Activated CD4-positive, alpha-beta T cell treated with anti-CD3 and anti-CD28 coated beads for 1 hour (primary cell): ENCODE results near the gene MRM2.
"Not testable (repeated sequence)": the region's sequence is repeated elsewhere in the genome, so short reads cannot be mapped to it uniquely, and the experiment has no call there.

Experiments
- DNase-seq: peaks from one replicate; pipeline ENCODE4 v3.0.0-alpha.2; 2020

The MRM2 gene

DNA sequence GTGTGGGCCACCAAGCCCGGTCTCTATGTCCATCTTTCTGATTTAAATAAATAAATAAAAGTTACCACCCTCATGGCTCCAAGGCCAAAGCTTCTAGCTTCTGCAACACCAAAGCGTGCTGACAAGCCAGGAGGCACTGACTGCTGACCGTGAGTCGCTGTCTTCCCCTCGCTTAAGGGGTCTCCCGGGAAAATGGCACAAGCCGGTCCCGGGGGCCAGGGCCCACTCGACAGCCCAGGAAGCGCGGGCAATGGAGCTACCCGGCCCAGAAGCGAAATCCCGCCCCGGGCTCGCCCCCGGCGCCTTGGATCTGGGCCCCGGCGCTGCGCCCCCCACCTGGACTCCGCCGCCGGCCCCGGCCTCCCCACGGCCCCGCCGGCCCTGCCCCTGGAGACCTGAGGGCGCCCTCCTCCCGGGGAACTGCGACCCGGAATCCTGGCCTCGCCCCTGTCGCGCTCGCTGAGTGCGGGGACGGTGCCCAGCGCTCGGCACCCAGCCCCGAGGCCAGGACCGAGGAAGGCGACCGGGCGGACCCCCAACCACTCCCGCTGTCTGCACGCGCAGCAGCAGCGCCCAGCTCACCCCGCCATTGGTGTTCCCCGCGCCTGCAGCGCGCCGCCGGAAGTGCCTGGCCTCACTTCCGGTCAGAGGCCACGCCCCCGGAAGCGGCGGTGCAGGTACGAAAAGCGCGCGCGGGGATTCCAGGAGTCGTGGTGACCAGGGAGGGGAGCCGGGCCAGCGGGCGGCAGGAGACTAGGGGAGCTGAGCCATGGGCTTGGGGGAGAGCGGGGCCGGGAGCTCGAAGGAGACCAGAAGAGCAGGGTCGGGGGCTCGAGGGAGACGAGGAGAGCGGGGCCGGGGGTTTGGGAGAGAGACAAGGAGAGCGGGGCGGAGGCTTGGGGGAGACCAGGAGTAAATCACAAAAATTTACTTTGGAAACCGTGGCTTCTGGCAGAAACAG, at the start of gene MRM2, which contains the start of gene NUDT1:
MRM2 (minus strand) TSS at position 626 of the 961 bp plus-strand sequence; CDS start at position 590, 36 bp downstream.
NUDT1 (plus strand) TSS at position 647 of the 961 bp plus-strand sequence. CDS start 2,349 bp downstream, outside the sequence.
- DNase-seq: peak; percentile 45

DNA sequence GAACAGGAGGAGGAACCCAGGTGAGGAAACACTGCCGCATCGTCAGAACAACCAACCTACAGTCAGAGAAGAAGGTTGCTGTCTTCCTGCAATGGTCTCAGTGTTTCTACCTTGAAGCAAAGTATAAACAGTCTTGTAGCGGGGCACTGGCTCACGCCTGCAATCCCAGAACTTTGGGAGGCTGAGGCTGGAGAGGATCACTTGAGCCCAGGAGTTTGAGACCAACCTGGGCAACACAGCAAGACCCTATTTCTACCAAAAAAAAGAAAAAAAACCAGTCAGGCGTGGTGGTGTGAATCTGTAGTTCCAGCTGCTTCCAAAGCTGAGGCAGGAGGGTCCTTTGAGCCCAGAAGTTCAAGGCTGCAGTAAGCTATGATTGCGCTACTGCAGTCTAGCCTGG, 48.9 kb upstream of the MRM2 start:
- no peak for DNase-seq

DNA sequence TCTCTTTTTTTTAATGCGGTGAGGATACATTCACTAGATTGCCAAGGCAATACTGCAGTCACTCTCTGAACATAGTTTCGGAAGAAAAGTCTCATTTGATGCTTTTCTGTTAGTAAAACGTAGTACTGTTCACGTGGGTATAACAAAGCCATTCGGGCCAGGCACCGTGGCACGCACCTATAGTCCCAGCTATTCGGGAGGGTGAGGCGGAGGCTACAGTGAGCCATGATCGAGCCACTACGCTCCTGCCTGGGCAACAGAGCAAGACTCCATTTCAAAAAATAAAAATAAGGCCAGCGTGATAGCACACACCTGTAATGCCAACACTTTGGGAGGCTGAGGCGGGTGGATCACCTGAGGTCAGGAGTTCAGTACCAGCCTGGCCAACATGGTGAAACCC, 47.6 kb upstream of the MRM2 start:
- no peak for DNase-seq

DNA sequence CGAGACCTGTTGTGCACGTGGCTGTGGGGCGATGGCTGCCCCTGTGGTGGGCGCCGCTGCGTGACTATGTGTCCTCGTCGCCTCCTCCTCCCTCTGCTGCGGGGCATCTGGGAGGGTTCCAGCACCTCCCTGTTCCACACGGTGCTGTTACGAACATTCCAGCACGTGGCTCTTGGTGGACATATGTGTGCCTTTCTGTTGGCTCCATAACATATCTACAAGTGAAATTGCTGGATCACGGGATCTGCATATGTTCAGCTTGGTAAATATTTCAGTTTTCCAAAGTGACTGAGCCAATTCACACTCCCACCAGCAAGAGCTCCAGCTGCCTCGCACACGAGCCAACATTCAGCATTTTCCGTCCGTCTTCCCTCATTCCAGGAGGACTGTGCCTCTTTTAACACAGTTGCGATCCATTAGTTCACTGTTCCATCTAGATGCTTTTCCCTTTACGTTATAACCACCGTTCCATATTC, 47.1 kb upstream of the MRM2 start:
- no peak for DNase-seq

DNA sequence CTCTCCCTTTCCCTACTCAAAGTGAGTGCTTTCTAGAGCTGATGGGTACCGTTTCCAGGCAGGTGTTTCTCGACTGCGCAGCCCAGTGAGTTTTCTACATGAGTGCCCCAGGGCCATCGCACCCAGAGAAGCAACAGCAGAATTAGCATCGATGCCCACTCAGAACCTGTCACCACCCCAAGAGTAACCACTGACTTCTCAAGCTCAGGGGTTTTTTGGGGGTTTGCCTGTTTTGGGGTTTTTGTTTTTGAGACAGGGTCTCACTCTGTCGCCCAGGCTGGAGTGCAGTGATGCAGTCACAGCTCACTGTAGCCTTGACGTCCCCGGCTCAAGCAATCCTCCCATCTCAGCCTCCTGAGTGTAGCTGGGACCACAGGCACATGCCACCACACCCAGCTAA, 46.5 kb upstream of the MRM2 start:
- no peak for DNase-seq

DNA sequence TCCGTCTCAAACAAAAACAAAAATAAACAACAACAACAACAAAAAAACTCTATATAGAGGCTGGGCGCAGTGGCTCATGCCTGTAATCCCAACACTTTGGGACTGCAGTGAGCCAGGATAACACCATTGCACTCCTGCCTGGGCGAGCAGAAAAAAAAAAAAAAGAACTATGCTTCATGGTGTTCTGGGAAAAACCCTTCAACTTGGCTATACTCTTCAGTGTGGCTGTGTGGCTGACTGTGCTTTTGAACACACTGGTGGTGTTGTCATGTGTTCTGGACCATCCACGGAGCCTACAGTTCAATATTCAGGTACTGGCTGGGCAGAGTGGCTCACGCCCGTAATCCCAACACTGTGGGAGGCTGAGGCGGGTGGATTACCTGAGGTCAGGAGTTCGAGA, 45.7 kb upstream of the MRM2 start:
- no peak for DNase-seq

DNA sequence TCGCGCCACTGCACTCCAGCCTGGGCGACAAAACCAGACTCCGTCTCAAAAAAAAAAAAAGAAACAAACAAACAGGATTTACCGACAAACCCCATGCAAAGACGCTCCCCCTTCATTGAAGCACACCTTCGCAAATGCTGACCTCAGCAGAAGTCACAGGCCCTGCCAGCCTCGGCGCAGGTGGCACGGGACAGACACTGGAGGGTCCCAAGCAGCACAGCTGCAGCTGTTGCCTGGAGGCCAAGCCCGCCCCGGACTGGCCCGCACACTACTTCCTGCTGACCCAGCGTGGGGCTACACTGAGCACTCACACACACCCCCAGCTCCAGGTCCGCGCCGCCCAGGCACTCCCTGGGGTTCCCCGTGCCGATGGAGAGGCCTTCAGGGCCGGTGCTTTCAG, 41.1 kb upstream of the MRM2 start:
- DNase-seq: no peak

DNA sequence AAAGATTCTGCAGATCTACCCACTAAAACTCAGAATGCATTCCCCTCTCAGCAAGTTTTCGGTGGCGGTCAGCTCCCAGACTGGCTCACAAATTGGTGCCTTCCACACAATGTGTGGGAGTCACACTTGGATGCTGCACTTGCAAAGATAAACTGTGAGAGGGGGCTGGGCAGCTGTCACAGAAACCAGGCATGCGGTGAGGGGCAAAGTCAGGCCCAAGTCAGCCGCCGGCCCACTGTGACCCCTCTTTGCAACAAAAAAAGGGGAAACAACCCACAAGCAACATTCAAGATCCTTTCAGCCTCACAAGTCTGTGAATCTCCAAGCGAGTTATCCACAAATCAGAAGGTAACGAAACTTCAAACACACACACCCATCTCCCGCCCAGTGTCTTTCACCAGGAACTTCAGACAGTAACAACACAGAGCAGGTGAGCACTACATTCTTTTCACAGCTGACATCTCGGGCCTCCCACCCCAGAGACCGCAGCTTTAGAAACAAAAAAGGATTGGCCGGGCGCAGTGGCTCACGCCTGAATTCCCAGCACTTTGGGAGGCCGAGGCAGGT, 40.3 kb upstream of the MRM2 start:
- no peak for DNase-seq

DNA sequence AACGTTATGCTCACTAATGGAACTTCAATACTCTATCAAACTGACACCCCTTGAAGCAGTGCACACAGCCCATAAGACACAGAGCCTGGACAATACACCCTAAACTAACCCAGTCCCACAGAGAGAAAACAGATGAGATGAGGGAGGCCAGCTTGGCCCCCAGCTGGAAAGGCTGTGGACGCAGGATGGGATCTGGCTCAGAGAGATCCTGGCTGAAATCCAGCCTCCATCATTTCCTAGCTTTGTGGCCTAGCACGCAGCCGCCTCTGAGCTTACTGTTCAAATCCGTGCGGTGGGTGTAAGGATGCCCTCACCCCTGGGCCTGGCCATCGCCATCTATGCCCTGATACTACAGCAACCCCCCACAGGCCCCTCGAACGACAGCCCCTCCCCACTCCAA, 39.5 kb upstream of the MRM2 start:
- DNase-seq: no peak

DNA sequence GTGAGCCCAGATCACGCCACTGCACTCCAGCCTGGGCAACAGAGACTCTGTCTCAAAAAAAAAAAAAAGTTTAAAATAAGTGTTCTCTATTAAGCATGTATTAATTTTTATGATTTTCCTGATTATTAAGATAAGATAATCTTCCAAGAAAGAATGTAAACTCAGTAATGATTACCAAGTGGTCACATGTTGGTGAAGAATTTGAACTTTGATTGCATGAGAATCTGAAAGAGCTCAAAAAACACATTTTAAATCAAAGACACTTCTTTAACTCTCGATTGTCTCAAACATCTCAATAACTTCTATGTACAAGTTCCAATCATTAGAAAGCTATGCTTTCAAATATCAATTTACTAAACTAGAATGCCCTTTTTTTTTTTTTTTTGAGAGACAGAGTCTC, 38.4 kb upstream of the MRM2 start:
- no peak for DNase-seq

DNA sequence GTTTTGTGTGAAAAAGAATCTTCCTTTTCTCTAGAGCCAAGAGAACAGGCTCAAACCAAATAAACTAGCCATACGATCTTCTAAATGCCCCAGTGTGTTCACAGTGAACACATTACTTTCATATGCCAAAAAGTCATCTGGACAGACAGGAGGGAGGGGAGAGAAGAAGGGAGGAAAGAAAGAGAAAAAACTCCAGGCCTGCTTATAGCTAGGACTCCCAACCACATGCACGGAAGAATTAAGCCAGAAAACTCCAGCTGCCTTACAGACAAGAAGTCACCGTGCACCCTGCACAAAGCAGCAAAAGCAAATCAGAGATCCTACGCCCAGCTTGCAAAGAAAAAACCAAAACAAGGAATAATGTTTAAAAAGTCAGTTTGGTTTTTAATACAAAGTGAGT, 37.9 kb upstream of the MRM2 start:
- DNase-seq: no peak

DNA sequence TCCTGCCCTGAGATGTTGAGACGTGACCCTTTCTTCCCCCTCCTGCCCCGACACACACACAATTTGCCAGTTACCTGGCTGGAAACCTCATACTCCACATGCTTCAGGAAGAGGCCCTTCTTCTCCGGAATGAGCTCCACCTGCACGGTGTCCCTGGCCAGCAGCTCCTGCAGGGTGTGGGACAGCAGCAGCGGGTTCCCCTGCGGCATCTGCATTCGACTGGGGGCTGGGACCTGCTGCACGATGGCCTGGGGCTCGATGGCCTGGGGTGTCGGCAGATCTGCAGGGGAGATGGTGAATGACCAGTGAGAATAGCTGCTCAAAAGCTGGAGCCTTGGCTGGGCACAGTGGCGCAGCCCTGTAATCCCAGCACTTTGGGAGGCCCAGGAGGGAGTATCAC, 36.0 kb upstream of the MRM2 start:
- no peak for DNase-seq

DNA sequence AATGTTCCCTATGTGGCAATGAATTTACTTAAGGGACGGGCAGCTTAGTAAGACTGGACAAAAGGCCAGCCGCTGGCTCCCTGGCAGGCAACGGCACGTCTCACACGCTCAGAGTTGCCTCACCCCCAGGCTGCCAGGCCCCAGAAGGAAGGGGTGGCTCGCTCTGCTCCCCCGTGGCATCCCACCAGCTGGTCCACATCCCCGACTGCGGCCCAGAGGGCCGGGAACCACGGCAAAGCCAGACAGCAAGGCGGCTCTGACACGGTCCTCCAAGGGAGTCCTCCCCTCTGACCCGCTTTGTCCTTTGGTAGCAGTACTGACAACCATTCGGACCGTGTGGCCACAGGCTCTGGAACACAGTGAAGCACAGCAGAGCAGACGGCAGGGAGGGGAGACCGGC, 34.1 kb upstream of the MRM2 start:
- no peak for DNase-seq

DNA sequence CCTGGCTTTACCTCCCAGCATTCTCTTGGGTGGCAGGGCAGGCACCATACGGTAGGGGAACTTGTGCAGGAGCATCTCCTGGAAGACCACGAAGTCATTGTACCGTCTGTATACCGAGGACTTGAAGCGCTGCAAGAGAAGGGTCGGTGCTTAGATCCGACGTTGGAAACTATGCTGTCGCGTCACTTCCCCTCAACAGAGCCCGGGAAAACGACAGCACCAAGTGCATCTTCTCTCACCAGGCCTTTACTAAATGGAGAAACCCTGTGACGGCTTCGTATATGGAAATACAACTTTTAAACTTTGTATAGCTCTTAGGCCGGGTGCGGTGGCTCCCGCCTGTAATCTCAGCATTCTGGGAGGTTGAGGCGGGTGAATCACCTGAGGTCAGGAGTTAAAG, 33.1 kb upstream of the MRM2 start:
- DNase-seq: no peak

DNA sequence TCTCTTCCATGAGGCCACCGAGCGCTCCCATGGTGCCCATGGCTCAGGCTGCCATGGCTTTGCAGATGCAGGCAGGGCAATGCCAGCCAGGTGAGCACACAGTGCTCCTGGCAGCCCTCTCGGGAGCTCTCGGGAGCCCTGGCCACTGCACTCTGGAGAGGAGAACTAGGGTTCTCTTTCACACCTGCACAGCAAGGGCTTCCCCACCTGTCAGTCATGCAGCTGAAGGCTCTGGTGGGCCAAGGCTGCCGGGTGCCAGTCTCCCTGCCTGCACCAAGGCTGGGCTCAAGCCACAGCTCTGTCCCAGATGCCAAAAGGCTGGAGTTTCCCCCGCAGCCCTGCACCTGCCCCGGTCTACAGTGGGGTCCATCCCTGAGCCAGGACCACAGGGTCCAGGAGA, 32.7 kb upstream of the MRM2 start:
- DNase-seq: no peak

DNA sequence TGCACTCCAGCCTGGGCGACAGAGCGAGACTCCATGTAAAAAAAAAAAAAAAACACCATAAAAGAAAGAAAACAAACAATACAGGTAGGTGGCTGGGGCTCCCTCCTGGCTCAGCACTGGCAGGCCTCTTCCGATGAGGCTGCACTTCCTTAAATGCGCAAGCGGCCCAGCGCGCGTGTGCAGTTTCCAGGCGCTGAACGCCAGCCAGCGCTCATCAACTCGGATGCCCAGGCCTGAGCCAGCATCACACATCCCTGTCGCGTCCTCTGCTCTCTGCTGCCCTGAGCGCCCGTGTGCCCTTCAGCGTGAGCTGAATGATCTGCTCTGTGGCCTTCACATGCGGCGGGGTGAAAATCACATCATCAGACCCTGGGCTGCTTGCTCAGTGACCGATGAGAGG, 31.9 kb upstream of the MRM2 start:
- DNase-seq: no peak

DNA sequence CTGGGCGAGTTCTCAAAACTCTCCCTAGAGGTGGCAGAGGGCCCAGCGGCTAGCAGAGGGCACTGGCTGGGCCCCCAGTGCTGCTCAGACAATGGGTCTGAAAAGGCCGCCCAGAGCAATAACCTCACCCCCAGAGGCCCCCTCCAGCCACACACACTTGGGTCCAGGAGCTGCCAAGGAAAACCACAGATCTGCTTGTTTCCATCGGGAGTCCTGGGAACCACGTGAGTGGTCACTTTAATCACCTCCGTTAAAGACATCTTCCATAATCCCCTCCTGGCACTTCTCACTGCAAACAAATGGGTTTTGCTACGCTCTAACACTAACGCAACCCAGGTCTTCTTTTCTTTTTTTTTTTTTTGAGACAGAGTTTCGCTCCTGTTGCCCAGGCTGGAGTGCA, 30.0 kb upstream of the MRM2 start:
- no peak for DNase-seq

DNA sequence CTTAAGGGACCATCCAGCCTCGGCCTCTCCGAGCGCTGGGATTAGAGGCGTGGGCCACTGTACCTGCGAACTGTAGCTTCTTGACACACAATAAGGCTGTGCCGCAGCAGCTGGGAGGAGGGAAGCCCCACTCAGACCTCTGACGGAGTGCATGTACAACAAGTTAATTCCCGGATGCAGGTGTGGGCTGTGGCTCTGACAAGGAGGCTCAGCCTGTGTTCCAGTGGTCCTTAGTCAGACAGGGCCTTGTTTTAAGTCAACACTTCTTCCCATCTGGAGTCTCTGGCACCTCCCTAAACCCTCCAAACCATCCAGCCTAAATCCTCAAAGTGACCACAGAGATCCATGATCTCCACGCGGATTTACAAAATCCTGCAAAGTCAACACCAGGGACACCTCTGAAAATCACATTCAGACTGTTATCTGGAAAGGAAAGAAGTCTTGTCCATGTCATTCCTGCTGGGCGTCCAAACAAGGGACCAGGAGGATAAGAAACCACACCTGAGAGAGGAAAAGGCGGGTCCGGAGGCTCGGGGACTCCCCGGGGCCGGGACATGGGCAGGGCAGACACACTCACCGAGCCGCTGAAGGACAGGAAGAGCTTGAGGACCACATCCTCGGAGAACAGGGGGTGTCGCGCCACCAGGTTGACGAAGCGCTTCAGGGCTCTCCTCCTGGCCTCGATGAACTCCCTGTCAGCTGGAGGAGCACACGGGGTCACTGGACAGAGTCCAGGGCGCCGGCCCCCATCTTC, 29.4 kb upstream of the MRM2 start:
- no peak for DNase-seq

DNA sequence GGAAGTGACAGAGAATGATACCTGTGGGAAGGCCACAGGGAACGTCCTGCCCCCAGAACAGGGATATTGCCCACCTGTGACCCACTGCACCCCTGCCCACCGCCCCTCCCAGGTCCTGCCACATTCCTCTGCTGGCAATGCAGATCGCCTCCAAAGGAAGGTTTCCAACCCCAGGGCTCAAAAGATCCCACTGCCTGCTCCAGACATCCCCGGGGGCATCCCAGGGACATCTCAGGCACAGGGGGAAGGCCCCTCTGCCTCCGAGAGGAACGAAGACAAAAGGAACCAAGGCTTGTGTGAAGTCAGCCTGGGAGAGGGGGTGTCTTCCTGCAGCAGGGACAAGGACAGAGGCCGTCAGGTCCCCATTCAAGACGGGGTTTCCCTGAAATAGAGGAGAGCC, 28.5 kb upstream of the MRM2 start:
- no peak for DNase-seq

DNA sequence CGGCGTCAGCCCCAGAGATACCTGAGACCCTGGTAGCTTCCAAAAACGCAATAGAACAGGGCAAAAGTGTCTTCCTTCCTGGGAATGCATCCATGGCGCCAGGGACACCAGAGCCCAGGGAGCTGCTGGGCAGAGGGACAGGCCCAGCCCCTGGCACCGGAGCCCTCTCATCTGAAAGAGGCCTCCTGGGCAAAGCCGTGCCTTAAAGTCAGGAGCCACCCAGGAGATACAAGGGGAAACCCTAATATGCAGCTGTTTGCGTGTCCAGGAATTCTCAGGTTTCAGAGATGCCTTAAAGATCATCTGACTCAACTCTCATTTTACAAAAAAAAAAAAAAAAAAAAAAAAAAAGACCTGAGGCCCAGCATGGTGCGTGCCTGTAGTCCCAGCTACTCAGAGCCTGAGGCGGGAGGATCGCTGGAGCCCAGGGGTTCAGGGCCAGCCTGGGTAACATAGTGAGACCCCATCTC, 28.0 kb upstream of the MRM2 start:
- no peak for DNase-seq

DNA sequence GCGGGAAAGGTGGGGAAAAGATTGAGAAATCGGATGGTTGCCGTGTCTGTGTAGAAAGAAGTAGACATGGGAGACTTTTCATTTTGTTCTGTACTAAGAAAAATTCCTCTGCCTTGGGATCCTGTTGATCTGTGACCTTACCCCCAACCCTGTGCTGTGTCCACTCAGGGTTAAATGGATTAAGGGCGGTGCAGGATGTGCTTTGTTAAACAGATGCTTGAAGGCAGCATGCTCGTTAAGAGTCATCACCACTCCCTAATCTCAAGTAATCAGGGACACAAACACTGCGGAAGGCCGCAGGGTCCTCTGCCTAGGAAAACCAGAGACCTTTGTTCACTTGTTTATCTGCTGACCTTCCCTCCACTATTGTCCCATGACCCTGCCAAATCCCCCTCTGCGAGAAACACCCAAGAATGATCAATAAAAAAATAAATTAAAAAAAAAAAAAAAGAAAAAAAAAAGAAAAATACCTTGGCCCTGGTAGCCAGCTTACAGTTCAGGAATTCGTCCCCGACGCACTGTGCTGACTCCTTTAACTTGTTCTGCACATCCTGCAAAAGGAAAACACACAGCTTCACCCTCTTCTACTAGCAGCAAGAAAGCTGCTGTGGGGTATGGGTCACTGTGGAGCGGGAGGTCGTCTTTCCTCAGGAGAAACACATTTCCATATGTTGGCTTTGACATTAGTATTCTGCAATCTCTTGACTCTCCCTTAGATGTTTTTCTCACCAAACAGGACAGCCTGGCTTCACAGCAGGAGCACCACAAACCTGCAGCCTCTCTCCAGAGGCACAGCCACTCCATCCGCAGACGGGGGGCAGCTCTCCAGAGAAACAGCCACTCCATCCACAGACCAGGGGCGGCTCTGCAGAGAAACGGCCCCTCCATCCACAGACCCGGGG, 27.3 kb upstream of the MRM2 start:
- not testable (repeated sequence) for DNase-seq

DNA sequence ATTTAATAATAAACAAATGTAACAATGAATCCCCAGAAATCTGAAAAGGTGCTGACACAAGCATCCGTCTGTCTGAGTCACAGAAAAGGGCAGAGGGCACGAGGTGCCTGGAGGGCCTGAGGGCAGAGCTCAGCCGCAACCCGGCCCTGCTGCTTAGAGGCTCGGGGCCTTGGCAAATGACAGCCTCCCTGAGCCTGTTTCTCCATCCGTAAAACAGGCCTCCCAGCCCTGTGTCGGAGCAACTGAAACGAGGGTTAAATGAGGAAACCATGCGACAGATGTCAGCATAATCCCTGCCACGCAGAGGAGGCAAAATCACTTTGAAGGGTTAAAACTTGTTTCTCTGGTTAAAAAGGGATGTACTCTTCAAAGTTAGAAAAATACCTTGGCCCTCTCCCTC, 24.9 kb upstream of the MRM2 start:
- no peak for DNase-seq
